Omental fat pad (tissue), 4 donors: ENCODE measurements around the gene HNMT. TPM values are rescaled to one million over a fixed set of nuclear protein-coding genes. Genes with fewer than 3 reads are reported as not detected.

ENCODE experiments used
- ATAC-seq: fragments of 150-250 bp; one replicate; pipeline ENCODE4 v1.9.1; 2016; ENCODE audit warnings: mild to moderate bottlenecking, moderate library complexity; ENCODE audit not compliant: low FRiP score
- DNase-seq: peaks from one replicate; pipeline ENCODE4 v3.0.0-alpha.2; 2019; ENCODE audit warnings: low spot score
- CTCF ChIP-seq, 3 donors: fragments of 450-650 bp; IDR thresholded peaks; one replicate each; pipeline ENCODE4 v1.5.1; 2016 to 2017; ENCODE audit warnings: antibody characterized with exemption in 3 of 3, mild to moderate bottlenecking in 3 of 3, moderate library complexity in 2 of 3
- total RNA-seq, 4 donors: library from RNA; depleted of rRNA; stranded (reverse); fragments of >200 nt; gene quantifications; one replicate each; pipeline ENCODE4 v1.1.0, GENCODE V29; 2016

Gene HNMT
- total RNA-seq, 4 donors from 2014 or later, result 69.4 to 160 (median 85.8) TPM

- DNase-seq (no peak), ATAC-seq (no peak)
- TF ChIP-seq CTCF (IDR thresholded peaks at IDR 0.05), result no peak
Measured at GRCh38 chr2:138009622-138010021, 45.3 kb downstream of the HNMT start.

DNA sequence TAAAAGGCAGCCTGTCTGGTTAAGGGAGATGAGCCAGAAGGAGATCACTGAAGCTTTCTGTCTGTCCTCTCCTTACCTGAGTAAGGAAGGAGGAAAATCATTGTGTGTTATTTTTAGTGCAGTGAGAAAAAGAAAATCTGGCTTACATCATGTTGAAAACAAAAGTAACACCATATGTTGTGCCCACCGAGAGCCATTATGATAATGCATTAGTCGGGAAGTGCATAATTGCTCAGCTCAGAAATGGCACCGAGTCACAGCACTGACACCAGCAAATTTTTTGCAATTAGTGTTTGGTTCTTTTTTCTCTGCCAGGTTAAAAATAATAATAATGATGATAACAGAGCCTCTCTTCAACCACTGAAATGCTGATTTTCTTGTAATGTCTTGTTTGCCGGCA lies 46.6 kb downstream of the HNMT start:
- DNase-seq, result no peak
- no peak for ATAC-seq
- TF ChIP-seq CTCF (IDR thresholded peaks at IDR 0.05), result no peak

DNA sequence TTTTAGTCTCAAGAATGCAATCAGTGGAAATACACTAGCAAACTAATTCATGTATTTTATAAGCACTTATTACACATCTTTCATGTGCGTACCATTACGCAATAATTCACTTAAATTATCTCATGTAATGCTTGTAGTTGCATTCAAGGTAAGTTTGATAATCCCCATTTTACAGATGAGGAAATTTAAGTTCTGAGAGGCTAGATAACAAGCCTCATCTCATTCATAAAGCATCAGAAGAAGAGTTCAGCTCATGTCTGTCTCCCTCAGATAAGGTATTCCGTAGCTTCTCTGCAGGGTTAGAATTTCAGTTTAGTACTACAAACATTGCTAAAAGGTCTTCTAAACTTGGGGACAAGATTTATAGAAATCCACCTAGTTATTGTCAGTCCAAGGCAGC lies 47.8 kb downstream of the HNMT start:
- ATAC-seq (no peak), DNase-seq (no peak)
- TF ChIP-seq CTCF (IDR thresholded peaks at IDR 0.05), result no peak

GRCh38 chr2:138012968-138013367 lies 48.7 kb downstream of the HNMT start:
- ATAC-seq (no peak), DNase-seq (no peak)
- no peak for TF ChIP-seq CTCF (IDR thresholded peaks at IDR 0.05)

GRCh38 chr2:138013639-138014038 lies 49.4 kb downstream of the HNMT start:
- DNase-seq (no peak), ATAC-seq (no peak)
- TF ChIP-seq CTCF (IDR thresholded peaks at IDR 0.05), result no peak

DNA sequence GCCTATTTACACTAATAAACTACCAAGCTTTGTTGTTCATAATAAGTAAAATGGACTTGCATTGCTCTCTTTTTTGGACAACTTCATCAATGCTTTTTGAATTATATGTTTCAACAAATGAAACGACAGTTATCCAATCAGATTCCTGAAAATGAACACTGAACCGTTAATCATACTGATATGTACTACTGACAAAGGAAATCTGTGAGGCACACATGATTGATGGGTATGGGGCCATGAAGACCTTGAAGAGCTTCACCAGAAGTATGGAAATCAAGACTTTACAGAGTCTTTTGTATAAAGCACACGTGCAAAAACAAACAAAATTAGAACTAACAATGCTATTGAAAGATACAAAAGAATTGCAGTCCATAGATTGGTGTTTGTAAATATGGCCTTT lies 51.2 kb downstream of the HNMT start:
- ATAC-seq (no peak), DNase-seq (no peak)
- no peak for TF ChIP-seq CTCF (IDR thresholded peaks at IDR 0.05)

- DNase-seq (no peak), ATAC-seq (no peak)
- TF ChIP-seq CTCF (IDR thresholded peaks at IDR 0.05), result no peak
Measured at GRCh38 chr2:138016351-138017087, 52.2 kb downstream of the HNMT start.
